Common myeloid progenitor, CD34-positive (primary cell): ENCODE data around the gene HSD17B7.

ENCODE experiments used
- CTCF ChIA-PET: fragments of 350-600 bp; sonication (Branson Sonifier 250); formaldehyde crosslinking; loops from one replicate; lab custom pipeline; 2021; ENCODE audit warnings: antibody characterized with exemption; lab: Charles Lee
- POLR2A ChIA-PET: fragments of 350-600 bp; sonication (Branson Sonifier 250); formaldehyde crosslinking; loops from one replicate; lab custom pipeline; 2021; ENCODE audit warnings: antibody characterized with exemption; lab: Charles Lee
- DNase-seq, 3 donors: peaks; one replicate each; pipeline versions ENCODE4 v3.0.0 to v3.0.0-alpha.2; 2013
- H3K27ac ChIP-seq, 2 experiments: 1 replicate in 1 of 2; 2 replicates in 1 of 2; pipeline ENCODE4 v1.7.0; 2013; ENCODE audit warnings: inconsistent platforms in 2 of 2, low read length in 2 of 2, mild to moderate bottlenecking in 2 of 2, low read depth in 1 of 2, moderate library complexity in 1 of 2; ENCODE audit not compliant: severe bottlenecking in 2 of 2, insufficient read depth in 1 of 2, poor library complexity in 1 of 2
- H3K27me3 ChIP-seq, 5 experiments: replicated peaks in 2 of 5; 1 replicate in 3 of 5; 2 replicates in 2 of 5; pipeline versions ENCODE4 v1.6.1 to v1.7.0; 2013; ENCODE audit warnings: low read length in 4 of 5, mild to moderate bottlenecking in 2 of 5, moderate library complexity in 2 of 5, inconsistent platforms in 1 of 5; ENCODE audit not compliant: insufficient read depth in 5 of 5, control insufficient read depth in 4 of 5
- H3K36me3 ChIP-seq, 4 experiments: 1 replicate in 2 of 4; 2 replicates in 2 of 4; pipeline versions ENCODE4 v1.6.1 to v1.7.0; 2013; ENCODE audit warnings: low read length in 3 of 4, control low read depth in 1 of 4, mild to moderate bottlenecking in 1 of 4; ENCODE audit not compliant: control insufficient read depth in 4 of 4, insufficient read depth in 4 of 4
- H3K4me1 ChIP-seq, 4 experiments: 1 replicate in 3 of 4; 2 replicates in 1 of 4; pipeline versions ENCODE4 v1.6.1 to v1.7.1; 2013; ENCODE audit warnings: low read length in 3 of 4, mild to moderate bottlenecking in 3 of 4, control low read depth in 1 of 4, inconsistent platforms in 1 of 4, moderate library complexity in 1 of 4; ENCODE audit not compliant: control insufficient read depth in 4 of 4, insufficient read depth in 4 of 4; ENCODE audit errors: control extremely low read depth in 1 of 4
- H3K4me3 ChIP-seq, 7 experiments: 1 replicate in 4 of 7; 2 replicates in 3 of 7; pipeline versions ENCODE4 v1.5.1 to v1.7.0; 2013; ENCODE audit warnings: mild to moderate bottlenecking in 7 of 7, low read length in 6 of 7, moderate library complexity in 6 of 7, inconsistent platforms in 2 of 7, low read depth in 2 of 7, control low read depth in 1 of 7; ENCODE audit not compliant: insufficient read depth in 4 of 7, control insufficient read depth in 1 of 7; ENCODE audit errors: extremely low read depth in 1 of 7
- H3K9me3 ChIP-seq, 5 experiments: 1 replicate in 4 of 5; 2 replicates in 1 of 5; pipeline versions ENCODE4 v1.6.1 to v1.7.1; 2013; ENCODE audit warnings: low read length in 4 of 5, mild to moderate bottlenecking in 2 of 5, inconsistent platforms in 1 of 5, low read depth in 1 of 5, moderate library complexity in 1 of 5; ENCODE audit not compliant: control insufficient read depth in 4 of 5, insufficient read depth in 2 of 5; ENCODE audit errors: control extremely low read depth in 1 of 5
- WGBS: methylation state at CpG from one replicate; pipeline ENCODE4 v1.1.5; 2013; ENCODE audit not compliant: insufficient coverage; 5-methylcytosine and 5-hydroxymethylcytosine counted together

Gene HSD17B7

DNA sequence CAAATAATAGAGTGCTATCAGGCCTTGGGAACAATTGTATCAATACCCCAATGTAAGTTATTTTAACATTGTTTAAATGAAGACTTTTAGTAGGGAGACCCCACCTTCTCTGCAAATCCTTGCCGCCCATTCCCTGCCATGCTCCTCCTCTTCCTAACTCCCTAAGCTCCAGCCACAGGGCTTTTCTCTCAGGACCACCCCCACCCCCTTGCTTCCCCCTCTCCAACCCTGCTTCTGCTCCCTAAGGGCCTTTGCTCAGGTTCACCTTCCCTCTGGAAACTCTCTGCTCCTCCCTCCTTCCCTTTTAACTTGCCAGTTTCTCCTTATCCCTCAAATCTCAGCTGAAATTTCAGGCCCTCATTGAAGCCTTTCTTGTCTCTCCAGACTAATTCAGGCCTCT, 53.7 kb downstream of the HSD17B7 start:
- H3K4me3 ChIP-seq: no peak overlapping the region
- ChIA-PET POLR2A (no interaction called here), CTCF (no interaction called here)
- no peaks in the 10 kb centered on the region for H3K4me1 ChIP-seq
- peaks cover 0 to 3% (median under 1%) of the 10 kb centered on the region in 5 experiments for H3K9me3 ChIP-seq
- H3K36me3 ChIP-seq: no peaks in the 10 kb centered on the region
- no peak for DNase-seq
- H3K27ac ChIP-seq: no peak overlapping the region
- WGBS: 100% methylated on average over 1 of the region's 1 CpG
- H3K27me3 ChIP-seq: peaks cover 0 to 8% (median 0%) of the 10 kb centered on the region in 5 experiments

DNA sequence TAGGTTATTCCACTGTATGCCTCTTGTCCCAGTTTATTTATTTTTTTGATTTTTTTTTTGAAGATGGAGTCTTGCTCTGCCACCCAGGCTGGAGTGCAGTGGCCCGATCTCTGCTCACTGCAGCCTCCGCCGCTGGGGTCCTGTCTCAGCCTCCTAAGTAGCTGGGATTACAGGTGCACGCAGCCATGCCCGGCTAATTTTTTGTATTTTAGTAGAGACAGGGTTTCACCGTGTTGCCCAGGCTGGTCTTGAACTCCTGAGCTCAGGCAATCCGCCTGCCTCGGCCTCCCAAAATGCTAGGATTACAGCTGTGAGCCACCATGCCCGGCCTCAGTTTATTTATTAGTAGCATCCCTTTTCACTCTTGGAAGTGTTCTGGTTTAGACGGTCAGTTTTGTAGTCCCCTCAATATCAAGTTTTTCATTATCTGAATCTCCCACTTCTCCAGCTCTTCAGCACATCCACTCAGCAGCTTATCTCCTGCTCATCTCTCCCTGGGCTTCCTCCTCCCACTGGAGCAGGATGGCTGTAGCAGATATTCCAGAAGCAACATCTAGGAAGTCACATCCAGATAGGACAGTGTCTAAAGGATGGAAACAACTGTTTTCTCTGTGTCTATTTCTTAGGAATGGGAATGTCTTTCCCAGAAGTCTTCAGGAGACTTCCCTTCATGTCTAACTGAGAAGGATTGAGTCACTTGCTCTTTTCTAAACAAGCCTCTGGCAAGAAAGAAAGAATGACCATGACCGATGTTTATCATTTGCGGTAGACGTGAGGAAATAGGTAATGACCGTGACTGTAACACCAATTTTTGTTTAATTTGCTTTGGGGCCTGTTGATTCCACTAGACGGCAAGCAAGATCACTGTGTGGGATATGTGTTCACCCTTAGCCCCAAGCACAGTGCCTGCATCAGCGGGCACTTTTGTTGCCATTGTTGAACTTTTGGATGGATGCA, 56.0 kb downstream of the HSD17B7 start:
- DNase-seq: no peak
- Histone ChIP-seq H3K9me3 (no peaks in the 10 kb centered on the region), H3K27me3 (peaks cover 0 to 6% (median 0%) of the 10 kb centered on the region in 5 experiments), H3K36me3 (no peaks in the 10 kb centered on the region), H3K4me3 (no peak overlapping the region), H3K4me1 (no peaks in the 10 kb centered on the region), H3K27ac (no peak overlapping the region)
- WGBS: 96% methylated on average over 11 of the region's 16 CpGs
- ChIA-PET POLR2A (no interaction called here), CTCF (interaction anchor here (0.6 to 3.4 kb wide), 6 partner anchors 9 to 790 kb away, joined by 3 to 14 read pairs (median 3); no protein-coding TSS in a partner anchor)

DNA sequence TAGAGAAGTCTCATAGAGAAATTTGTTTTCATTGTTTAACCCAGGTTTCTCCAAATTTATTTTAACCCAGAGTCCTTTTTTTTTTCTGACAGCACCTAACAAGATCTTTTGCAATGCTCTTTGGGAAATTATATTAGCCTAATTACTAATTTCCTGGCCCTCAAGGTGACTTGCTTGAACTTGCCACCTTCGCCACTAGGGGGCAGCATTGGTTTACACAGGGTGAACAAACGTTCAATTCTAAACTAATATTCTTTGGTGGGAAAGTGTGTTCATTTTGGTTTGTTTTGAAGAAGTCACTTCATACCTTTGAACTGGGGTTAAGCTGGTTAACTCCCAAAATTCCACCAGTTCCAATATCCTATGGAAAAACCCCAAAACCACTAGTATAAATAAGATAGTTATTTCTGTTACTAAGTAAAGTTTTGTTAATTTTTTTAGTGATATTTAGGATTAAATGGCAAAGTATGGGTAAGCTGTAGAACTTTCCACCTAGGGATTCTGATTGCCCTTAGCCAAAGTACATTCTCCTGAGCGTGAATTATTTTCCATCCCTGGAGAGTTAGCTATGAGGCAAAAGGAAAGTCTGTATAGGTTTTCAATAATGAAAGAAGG, 57.4 kb downstream of the HSD17B7 start:
- no peaks in the 10 kb centered on the region for H3K36me3 ChIP-seq
- ChIA-PET CTCF (interaction anchor here (0.7 to 3.4 kb wide), 8 partner anchors 12 to 710 kb away, joined by 3 to 14 read pairs (median 4); partner anchors contain the start of gene CCDC190), POLR2A (no interaction called here)
- no peaks in the 10 kb centered on the region for H3K4me1 ChIP-seq
- DNase-seq: peak; percentile 72 to 85 (median 76)
- no CpG with 5 or more reads among the region's 3 CpGs for WGBS
- no peak overlapping the region for H3K27ac ChIP-seq
- H3K4me3 ChIP-seq: no peak overlapping the region
- no peaks in the 10 kb centered on the region for H3K9me3 ChIP-seq
- H3K27me3 ChIP-seq: peaks cover 0 to 6% (median 0%) of the 10 kb centered on the region in 5 experiments

DNA sequence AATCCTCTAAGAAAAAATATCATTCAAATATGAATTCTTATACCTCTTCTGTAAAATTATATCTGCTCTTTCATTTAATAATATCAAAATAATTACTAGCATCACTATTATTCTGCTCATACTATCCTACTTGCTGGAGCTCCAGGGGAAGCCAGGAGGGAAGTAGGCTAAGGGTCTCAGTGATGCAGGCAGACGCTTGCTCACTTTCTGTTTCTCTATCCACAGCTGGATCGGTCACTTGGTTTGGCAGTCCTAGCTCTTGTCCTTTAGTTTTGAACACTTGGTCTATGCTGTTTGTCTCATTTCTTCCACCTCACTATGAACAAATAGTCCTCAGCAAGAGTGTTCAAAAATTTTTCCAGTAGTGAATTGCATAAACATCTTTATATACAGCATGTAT, 59.2 kb downstream of the HSD17B7 start:
- ChIA-PET POLR2A (no interaction called here), CTCF (interaction anchor here (0.9 to 1.6 kb wide), 3 partner anchors 11 to 326 kb away, joined by 3 to 5 read pairs (median 3); partner anchors contain the start of gene CCDC190)
- no peak overlapping the region for H3K4me3 ChIP-seq
- H3K27me3 ChIP-seq: peaks cover 0 to 4% (median 0%) of the 10 kb centered on the region in 5 experiments
- H3K4me1 ChIP-seq: no peaks in the 10 kb centered on the region
- no peaks in the 10 kb centered on the region for H3K9me3 ChIP-seq
- WGBS: 85% methylated on average over 2 of the region's 2 CpGs
- no peaks in the 10 kb centered on the region for H3K36me3 ChIP-seq
- DNase-seq: peak in 1 of 3 donors; percentile 3
- H3K27ac ChIP-seq: no peak overlapping the region

DNA sequence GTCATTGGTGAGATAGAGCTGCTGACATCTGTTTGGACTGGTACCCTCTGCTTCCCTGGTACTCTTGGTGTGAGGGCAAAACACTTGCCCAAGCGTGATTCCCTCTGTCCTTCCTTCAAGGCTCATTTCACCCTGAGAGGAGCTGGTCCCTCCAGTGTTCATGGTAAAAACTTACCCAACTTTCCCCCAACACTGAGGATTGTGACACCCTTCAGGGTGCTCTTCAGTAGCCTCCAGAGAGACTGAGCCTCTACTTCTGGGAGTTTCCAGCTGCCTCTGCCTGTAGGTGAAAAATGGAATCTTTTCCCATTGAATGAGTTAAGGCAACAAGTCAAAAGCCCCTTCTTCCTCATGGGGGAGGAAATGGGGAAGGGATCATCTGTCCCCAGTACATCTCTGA, 60.8 kb downstream of the HSD17B7 start:
- no peaks in the 10 kb centered on the region for H3K27me3 ChIP-seq
- H3K27ac ChIP-seq: no peak overlapping the region
- no peaks in the 10 kb centered on the region for H3K36me3 ChIP-seq
- no peaks in the 10 kb centered on the region for H3K4me1 ChIP-seq
- ChIA-PET POLR2A (no interaction called here), CTCF (interaction anchor here (1.4 kb wide), 1 partner anchor 18 kb away, joined by 3 read pairs; no protein-coding TSS in a partner anchor)
- WGBS: no CpG with 5 or more reads among the region's 1 CpG
- no peaks in the 10 kb centered on the region for H3K9me3 ChIP-seq
- no peak overlapping the region for H3K4me3 ChIP-seq
- DNase-seq: no peak

DNA sequence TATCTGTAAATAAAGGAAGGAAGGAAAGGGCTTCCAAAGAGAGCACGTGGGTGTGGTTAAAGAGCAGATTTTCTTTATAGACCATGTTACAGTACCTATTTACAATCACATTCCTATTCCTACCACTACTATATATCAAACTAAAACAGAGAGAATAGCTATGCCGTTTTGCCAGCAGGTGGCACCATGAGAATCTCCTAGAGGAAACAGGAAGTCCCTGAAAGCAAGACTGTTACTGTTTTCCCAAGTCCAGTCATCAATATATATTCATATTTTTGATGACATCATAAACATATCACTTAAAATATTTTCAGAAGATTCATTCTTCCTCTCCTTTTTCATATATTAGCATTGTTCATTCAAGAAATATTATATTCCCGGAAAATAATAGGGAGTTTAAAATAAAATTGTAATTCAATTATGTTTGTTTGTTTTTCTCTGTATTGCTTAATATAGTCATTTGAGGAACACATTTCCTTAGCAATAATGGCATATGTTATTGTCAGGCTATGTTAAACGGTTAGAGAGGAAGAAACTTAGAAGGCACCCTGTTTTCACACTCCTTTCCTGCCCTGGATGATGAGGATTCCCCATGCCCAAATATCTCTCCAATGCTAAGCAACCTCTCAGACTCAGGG, 63.9 kb downstream of the HSD17B7 start:
- ChIA-PET POLR2A (no interaction called here), CTCF (interaction anchor here (1.1 to 2.9 kb wide), 5 partner anchors 18 to 463 kb away, joined by 3 to 32 read pairs (median 4); no protein-coding TSS in a partner anchor)
- no peaks in the 10 kb centered on the region for H3K9me3 ChIP-seq
- WGBS: no CpG with 5 or more reads among the region's 4 CpGs
- H3K27me3 ChIP-seq: peaks cover 0 to 1% (median 0%) of the 10 kb centered on the region in 5 experiments
- no peak overlapping the region for H3K4me3 ChIP-seq
- peak; percentile 66 to 68 (median 67) for DNase-seq
- H3K4me1 ChIP-seq: no peaks in the 10 kb centered on the region
- H3K27ac ChIP-seq: no peak overlapping the region
- no peaks in the 10 kb centered on the region for H3K36me3 ChIP-seq
